Mucosa of descending colon (tissue), 3 donors: Measurements from ENCODE around the gene C1QB. TPM values are rescaled to one million over a fixed set of nuclear protein-coding genes. Genes with fewer than 3 reads are reported as not detected.

Source experiments
- ATAC-seq: fragments of 200-7000 bp; cut with Tn5 transposase; one replicate; pipeline ENCODE4 v1.9.1; 2020; ENCODE audit warnings: mild to moderate bottlenecking, moderate library complexity
- DNase-seq, 3 donors: peaks; one replicate each; pipeline ENCODE4 v3.0.0-alpha.2; 2020
- H3K36me3 ChIP-seq: fragments of 200-600 bp; one replicate; pipeline ENCODE4 v1.8.0; 2021; ENCODE audit warnings: low read depth, mild to moderate bottlenecking
- H3K4me1 ChIP-seq: fragments of 200-600 bp; one replicate; pipeline ENCODE4 v1.8.0; 2021; ENCODE audit warnings: low read depth, mild to moderate bottlenecking
- H3K4me3 ChIP-seq: fragments of 200-600 bp; one replicate; pipeline ENCODE4 v1.8.0; 2021; ENCODE audit warnings: mild to moderate bottlenecking
- H3K9me3 ChIP-seq: fragments of 200-600 bp; one replicate; pipeline ENCODE4 v1.8.0; 2021; ENCODE audit warnings: mild to moderate bottlenecking
- CTCF ChIP-seq: fragments of 200-600 bp; IDR thresholded peaks from one replicate; pipeline ENCODE4 v1.8.0; 2022; ENCODE audit warnings: antibody characterized with exemption, mild to moderate bottlenecking
- intact Hi-C, 2 donors: fragments of 100-400 bp; cut with DNase I in 1 of 2; cut with micrococcal nuclease in 1 of 2; formaldehyde crosslinking; loops; one replicate each; pipeline versions ENCODE4 v1.11.0 to v1.11.1; 2022; cut with DNase I, micrococcal nuclease
- total RNA-seq, 3 donors: library from RNA; stranded (reverse); fragmentation: NEBNext Ultra II Directional in 2 of 3; extraction: Animal tissue kit (Norgen Biotek cat#: 25700) in 2 of 3; gene quantifications; one replicate each; pipeline versions ENCODE4 v1.2.1 to v1.2.4, GENCODE V29; 2021 to 2023
- donor health status: DM: no; HTN: no; CAD: no; lungs with moderate emphysema.
- donor health status: DM: no; HTN: no; CAD: no.
- donor health status: DM: no; HTN: yes; CAD: no.

Gene C1QB
- total RNA-seq, 3 donors from 2014 or later, result 36.9 to 217 (median 215) TPM

DNA sequence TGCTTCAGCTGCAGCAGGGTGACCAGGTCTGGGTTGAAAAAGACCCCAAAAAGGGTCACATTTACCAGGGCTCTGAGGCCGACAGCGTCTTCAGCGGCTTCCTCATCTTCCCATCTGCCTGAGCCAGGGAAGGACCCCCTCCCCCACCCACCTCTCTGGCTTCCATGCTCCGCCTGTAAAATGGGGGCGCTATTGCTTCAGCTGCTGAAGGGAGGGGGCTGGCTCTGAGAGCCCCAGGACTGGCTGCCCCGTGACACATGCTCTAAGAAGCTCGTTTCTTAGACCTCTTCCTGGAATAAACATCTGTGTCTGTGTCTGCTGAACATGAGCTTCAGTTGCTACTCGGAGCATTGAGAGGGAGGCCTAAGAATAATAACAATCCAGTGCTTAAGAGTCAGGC lies 13.8 kb upstream of the C1QB start:
- ATAC-seq (no peak), DNase-seq (peak in 1 of 3 donors; percentile 27)
- H3K4me1 ChIP-seq, result no peaks in the 10 kb centered on the region
- no peaks in the 10 kb centered on the region for H3K36me3 ChIP-seq
- TF ChIP-seq CTCF, result no peak
- intact Hi-C loops, result no loop called here
- H3K4me3 ChIP-seq, result no peak overlapping the region
- no peaks in the 10 kb centered on the region for H3K9me3 ChIP-seq

- ATAC-seq (no peak), DNase-seq (no peak)
- Histone ChIP-seq H3K9me3 (no peaks in the 10 kb centered on the region), H3K36me3 (no peaks in the 10 kb centered on the region), H3K4me1 (no peaks in the 10 kb centered on the region), H3K4me3 (no peak overlapping the region)
- TF ChIP-seq CTCF, result no peak
- intact Hi-C loops, result loop anchor here in 1 of 2 donors (5.0 kb wide), 1 partner anchor 219 kb away; no protein-coding TSS in a partner anchor
Observed at GRCh38 chr1:22641247-22641646, 11.8 kb upstream of the C1QB start.

DNA sequence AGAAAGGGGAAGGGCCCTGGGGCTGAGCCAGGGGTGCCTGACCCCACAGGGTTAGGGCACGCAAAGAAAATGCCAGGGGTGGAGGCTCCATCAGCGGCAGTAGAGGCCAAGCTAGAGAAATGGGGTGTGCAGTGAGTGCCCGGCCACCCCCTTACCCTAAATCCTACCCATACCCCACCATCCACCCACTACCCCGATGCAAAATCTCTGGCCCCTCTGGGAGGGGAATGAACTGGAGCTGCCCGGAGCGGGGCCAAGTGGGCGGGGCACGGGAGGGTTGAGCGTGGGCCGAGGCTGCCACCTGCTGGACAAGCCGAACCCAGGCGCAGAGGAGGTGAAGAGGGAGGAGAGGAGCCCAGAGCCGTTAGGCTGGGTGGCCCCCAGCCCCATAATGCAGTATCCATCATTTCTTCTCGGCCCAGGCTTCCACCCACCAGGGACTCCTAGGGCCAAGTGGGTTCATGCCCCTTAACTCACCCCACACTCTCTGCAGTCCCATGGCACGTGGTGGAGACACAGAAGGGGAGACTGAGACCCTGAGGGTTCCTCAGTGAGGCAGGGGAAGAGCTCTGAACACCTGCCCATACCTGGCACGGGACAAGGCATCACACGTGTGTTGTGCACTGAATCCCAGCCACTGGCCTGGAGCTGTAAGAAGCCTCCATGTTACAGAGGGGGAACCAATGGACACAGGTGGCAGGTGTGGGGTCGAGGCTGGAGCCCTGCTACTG lies 11.0 kb upstream of the C1QB start:
- intact Hi-C loops, result loop anchor here (1.0 to 5.0 kb wide), 2 partner anchors 220 to 222 kb away; no protein-coding TSS in a partner anchor
- no peak overlapping the region for H3K4me3 ChIP-seq
- H3K9me3 ChIP-seq, result no peaks in the 10 kb centered on the region
- DNase-seq, result peak; percentile 77 to 87 (median 85)
- H3K4me1 ChIP-seq, result no peaks in the 10 kb centered on the region
- peak; percentile 78 for TF ChIP-seq CTCF
- peak; percentile 83 for ATAC-seq
- H3K36me3 ChIP-seq, result no peaks in the 10 kb centered on the region

DNA sequence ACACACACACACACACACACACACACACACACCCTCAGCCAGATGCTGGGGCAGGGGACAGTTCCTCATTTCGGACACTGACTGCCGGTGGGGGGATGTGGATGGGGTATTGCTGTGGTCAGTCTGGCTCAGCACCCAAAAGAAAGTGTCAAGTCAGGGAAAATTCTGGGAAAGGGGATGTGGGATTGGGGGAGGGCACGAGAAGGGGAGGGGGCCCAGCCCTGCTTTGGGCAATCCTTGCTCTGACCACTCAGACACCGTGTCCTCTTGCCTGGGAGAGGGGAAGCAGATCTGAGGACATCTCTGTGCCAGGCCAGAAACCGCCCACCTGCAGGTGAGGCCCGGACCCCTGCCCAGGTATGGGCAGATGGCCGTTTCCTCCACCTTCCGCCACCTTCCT lies 9.7 kb upstream of the C1QB start, which contains the start of gene C1QC:
C1QC (plus strand) TSS at position 253 of the 400 bp plus-strand sequence. CDS start 391 bp downstream, outside the sequence.
- intact Hi-C loops, result loop anchor here in 1 of 2 donors (5.0 kb wide), 1 partner anchor 221 kb away; no protein-coding TSS in a partner anchor
- no peak for TF ChIP-seq CTCF
- Histone ChIP-seq H3K9me3 (no peaks in the 10 kb centered on the region), H3K4me3 (no peak within 1 kb of the TSS), H3K36me3 (no peaks in the 10 kb centered on the region), H3K4me1 (no peaks in the 10 kb centered on the region)
- DNase-seq, result peak in 1 of 3 donors; percentile 37
- ATAC-seq, result peak; percentile 35

DNA sequence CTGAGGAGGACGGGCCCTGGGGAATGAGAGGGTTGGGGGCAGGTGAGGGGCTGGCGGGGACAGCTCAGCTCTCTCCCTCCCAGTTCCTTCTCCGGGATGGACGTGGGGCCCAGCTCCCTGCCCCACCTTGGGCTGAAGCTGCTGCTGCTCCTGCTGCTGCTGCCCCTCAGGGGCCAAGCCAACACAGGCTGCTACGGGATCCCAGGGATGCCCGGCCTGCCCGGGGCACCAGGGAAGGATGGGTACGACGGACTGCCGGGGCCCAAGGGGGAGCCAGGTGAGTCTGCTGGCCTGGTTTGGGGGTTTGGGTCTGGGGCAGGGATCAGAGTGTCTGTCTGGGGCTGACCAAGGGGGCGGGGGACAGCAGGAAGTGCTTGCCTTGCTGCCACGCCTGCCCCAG lies 9.1 kb upstream of the C1QB start:
- Histone ChIP-seq H3K4me1 (no peaks in the 10 kb centered on the region), H3K4me3 (no peak overlapping the region), H3K9me3 (no peaks in the 10 kb centered on the region), H3K36me3 (no peaks in the 10 kb centered on the region)
- no peak for TF ChIP-seq CTCF
- DNase-seq, result no peak
- intact Hi-C loops, result loop anchor here in 1 of 2 donors (5.0 kb wide), 1 partner anchor 222 kb away; no protein-coding TSS in a partner anchor
- ATAC-seq, result no peak
